HG03108 (cell line): Measurements from ENCODE around the gene ADTRP.

Experiments
- ATAC-seq: cut with Tn5 transposase; IDR thresholded peaks from one replicate; pipeline ENCODE4 v1.9.1; 2021; ENCODE audit warnings: moderate library complexity; ENCODE audit not compliant: unreplicated experiment

Gene ADTRP

DNA sequence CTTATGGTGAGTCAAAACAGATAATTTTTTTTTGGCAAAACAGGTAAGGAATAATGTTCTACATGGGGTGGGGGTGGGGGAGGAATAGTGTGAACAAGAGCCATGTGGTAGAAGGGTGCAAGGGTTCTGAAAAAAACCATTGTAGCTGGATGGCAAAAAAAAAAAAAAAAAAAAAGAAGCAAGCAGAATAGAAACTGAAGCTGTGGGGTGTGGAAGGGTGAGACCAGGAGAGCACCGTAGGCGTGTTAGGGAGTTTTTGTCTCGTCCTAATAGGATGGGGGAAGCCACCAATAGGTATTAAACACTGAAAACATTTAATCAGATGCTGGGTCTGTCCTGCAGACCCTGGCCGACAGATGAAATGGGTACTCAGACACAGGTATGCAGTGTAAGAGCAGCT lies 110.1 kb downstream of the ADTRP start:
- ATAC-seq = no peak

DNA sequence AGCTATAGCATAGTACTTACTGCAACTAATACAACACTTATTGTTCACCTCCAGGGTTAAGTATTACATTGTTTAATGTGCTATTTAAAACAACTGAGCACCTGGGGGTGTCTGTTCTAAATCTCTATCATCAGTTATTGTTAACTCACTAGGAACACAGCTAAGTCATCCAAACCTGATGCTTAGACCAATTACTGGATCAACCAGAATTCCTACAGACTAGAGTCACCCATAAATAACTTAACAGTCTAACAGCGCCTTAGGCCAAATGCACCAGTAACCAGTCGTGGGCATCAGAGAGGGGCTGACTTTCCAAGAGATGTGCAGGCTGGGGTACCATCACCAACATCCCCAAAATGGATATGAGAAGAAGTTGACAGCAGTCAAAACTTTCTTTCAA lies 110.7 kb downstream of the ADTRP start:
- no peak for ATAC-seq

DNA sequence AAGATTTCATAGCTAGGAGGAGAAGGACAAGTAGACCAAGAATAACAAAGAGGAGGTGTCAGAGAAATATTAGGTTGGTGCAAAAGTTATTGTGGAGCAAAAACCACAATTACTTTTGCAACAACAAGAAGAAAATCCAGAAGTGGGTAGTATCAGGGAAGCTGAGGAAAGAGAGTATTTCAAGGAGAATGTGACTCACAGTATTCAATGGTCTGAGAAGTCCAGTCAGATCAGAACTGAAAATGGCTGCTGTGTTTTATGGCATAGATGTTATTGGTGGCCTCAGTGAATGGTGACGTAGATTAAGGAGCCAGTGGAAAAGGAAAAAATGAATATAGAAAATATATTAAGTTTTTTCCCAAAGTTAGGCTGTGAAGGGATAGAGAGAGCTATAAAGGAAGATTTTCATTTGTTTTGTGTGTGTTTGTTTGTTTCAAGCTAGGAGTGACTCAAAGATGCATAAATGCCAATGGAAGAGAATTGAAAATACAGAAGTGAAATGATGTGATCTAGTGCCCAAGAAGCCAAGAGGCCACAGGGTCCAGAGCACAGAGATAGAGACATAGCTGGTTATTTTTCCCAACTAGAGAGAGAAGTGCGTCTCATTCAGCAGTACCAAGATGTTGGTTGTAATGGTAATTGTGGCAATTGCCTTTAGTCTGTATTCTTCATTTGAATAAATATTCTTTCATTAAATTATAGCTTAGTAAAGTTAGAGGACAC lies 112.8 kb downstream of the ADTRP start:
- no peak for ATAC-seq
